Kidney epithelial cell (primary cell): ENCODE data around the gene PDGFRA. TPM values are rescaled to one million over a fixed set of nuclear protein-coding genes. Genes with fewer than 3 reads are reported as not detected.

Source experiments
- DNase-seq: peaks from one replicate; pipeline ENCODE4 v3.0.0-alpha.2; 2010; ENCODE audit warnings: low read depth
- H3K27me3 ChIP-seq: 2 replicates; pipeline ENCODE4 v1.6.0; 2011; ENCODE audit warnings: low read length; ENCODE audit not compliant: control insufficient read depth, insufficient read depth
- H3K36me3 ChIP-seq: 2 replicates; pipeline ENCODE4 v1.5.1; 2011; ENCODE audit warnings: low read length; ENCODE audit not compliant: control insufficient read depth, insufficient read depth
- H3K4me3 ChIP-seq: 2 replicates; pipeline ENCODE4 v1.5.1; 2011; ENCODE audit warnings: low read depth, mild to moderate bottlenecking, control low read depth, low read length
- total RNA-seq: library from RNA; depleted of rRNA; stranded (reverse); fragments of >200 nt; gene quantifications from 2 replicates; pipeline ENCODE4 v1.2.3, GENCODE V29; 2015
- TF ChIP-seq, protein P1 (sequence below): IDR thresholded peaks from 2 replicates; pipeline ENCODE4 v1.5.1; 2011; ENCODE audit warnings: mild to moderate bottlenecking, moderate library complexity, low read length, control low read depth, inconsistent platforms; ENCODE audit not compliant: insufficient read depth, poor library complexity, severe bottlenecking

The PDGFRA gene
- total RNA-seq, 1 donor from 2014 or later: 2.1 TPM

DNA sequence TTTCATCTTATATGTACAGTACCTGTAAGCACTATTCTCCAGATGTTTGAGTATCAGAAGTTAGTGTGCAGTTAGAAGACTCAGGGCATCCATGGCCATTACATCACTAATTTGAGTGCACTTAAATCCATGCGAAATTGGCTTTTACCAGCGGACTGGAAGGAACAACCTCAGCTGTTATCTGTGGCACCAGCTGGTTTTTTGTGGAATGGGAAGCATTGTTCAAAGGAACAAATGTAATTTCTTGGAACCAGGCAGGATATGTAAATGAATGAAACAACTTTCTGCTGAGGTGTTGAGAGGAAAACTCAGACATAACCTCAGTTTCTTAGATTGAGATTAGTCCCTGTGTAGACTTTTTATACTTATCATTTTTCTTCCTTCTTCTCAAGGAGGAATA lies 60.2 kb downstream of the PDGFRA start:
- Histone ChIP-seq H3K36me3 (no peaks in the 10 kb centered on the region), H3K27me3 (no peaks in the 10 kb centered on the region), H3K4me3 (no peak overlapping the region)
- DNase-seq: no peak
- TF ChIP-seq, protein P1, sequence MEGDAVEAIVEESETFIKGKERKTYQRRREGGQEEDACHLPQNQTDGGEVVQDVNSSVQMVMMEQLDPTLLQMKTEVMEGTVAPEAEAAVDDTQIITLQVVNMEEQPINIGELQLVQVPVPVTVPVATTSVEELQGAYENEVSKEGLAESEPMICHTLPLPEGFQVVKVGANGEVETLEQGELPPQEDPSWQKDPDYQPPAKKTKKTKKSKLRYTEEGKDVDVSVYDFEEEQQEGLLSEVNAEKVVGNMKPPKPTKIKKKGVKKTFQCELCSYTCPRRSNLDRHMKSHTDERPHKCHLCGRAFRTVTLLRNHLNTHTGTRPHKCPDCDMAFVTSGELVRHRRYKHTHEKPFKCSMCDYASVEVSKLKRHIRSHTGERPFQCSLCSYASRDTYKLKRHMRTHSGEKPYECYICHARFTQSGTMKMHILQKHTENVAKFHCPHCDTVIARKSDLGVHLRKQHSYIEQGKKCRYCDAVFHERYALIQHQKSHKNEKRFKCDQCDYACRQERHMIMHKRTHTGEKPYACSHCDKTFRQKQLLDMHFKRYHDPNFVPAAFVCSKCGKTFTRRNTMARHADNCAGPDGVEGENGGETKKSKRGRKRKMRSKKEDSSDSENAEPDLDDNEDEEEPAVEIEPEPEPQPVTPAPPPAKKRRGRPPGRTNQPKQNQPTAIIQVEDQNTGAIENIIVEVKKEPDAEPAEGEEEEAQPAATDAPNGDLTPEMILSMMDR: no peak

DNA sequence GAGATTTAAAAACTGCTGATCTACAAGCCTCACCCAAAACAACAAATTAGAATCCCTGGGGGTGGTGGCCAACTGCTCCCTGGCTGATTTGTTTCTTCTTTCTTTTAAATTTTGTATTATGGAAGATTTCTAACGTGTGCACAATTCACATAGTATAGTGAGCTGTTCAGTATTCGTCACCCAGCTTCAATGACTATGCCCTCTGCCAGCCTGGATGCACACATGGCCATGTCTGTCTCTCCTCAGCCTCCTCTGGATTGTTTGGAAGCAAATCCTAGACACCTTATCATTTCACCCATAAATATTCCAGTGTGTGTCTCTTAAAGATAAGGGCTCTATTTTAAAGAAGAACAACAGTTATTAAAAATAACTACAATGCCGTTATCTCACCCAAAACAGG lies 61.9 kb downstream of the PDGFRA start:
- DNase-seq: no peak
- no peak overlapping the region for H3K4me3 ChIP-seq
- H3K27me3 ChIP-seq: no peaks in the 10 kb centered on the region
- TF ChIP-seq, protein P1: no peak
- H3K36me3 ChIP-seq: no peaks in the 10 kb centered on the region

DNA sequence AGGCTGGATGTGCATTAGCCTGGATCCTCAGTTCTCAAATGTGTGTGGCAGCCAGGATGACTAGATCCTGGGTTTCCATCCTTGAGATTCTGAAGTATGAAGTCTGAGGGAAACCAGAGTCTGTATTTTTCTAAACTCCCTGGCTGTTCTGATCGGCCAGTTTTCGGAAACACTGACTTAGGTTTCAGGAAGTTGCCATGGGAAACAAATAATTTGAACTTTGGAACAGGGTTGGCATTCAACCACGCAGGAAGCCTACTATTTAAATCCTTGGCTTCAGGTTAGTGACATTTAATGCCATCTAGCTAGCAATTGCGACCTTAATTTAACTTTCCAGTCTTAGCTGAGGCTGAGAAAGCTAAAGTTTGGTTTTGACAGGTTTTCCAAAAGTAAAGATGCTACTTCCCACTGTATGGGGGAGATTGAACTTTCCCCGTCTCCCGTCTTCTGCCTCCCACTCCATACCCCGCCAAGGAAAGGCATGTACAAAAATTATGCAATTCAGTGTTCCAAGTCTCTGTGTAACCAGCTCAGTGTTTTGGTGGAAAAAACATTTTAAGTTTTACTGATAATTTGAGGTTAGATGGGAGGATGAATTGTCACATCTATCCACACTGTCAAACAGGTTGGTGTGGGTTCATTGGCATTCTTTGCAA lies 67.6 kb downstream of the PDGFRA start:
- Histone ChIP-seq H3K4me3 (no peak overlapping the region), H3K36me3 (no peaks in the 10 kb centered on the region), H3K27me3 (no peaks in the 10 kb centered on the region)
- TF ChIP-seq, protein P1: no peak
- no peak for DNase-seq

DNA sequence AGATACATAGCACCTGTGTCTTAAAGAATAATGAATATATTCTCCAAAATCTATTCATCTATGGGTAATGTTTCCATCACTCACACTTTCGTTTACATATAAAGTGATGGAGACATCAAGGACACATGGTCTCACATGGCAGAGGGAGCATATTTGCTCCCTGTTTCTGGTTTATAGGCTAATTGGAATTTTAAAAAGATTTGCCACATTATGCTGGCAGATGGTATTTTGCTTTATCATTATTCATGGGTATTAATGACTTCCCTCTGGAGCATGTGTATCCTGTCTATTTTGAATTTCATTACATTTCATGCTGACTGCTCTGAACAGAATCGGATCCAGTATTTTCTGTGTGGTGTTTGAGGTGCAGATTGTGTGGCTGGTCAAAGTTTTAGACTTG lies 79.0 kb downstream of the PDGFRA start:
- no peak overlapping the region for H3K4me3 ChIP-seq
- TF ChIP-seq, protein P1: no peak
- no peak for DNase-seq
- H3K27me3 ChIP-seq: no peaks in the 10 kb centered on the region
- no peaks in the 10 kb centered on the region for H3K36me3 ChIP-seq

DNA sequence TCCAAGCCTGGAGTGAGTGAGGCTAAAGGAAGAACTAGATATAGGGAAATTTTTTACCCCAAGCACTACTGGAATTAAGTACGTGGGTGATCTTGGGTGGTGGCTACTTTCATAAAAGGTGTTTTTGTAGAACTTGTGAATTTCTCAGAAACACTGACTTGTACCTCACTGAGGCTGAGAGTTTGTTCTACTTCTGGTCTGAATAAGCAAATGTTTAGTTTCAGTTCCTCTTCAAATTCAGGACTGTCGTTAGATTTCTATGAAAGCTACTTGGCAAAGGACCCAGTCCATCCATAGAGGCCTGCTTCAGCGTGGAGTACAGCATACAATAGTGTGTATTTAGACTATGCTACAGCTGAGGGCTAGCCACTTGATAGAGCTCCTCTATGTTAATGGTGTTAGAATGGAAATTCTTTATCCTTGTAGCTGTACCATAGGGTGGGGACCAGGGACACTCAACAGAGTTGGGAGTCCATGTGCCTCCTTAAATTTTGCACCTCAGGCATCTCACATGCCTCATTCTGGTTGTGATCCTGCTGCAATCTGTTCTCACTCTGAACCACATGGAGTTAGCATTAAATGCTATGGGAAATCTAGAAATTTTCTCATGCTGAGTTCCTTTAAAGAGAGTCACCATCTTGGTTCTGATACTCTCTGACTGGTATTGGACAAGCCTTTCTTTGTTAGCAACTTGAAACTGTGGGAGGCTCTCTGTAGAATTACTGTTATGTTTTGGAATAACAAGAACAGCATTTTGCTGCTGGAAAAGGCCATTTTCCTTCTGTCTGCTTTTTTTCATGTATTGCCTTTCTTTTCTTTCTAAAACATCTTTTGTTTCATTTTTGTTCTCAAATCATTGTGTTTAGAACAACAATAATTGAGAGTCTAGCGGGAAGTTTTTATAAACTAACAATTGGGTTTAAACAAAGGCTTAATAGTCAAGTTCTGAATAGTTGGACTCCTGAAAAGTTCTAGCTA lies 86.8 kb downstream of the PDGFRA start:
- Histone ChIP-seq H3K4me3 (no peak overlapping the region), H3K36me3 (no peaks in the 10 kb centered on the region), H3K27me3 (no peaks in the 10 kb centered on the region)
- TF ChIP-seq, protein P1: no peak
- DNase-seq: no peak
